Activated CD4-positive, alpha-beta T cell treated with anti-CD3 and anti-CD28 coated beads for 36 hours (primary cell): ENCODE results near the gene ATF7. TPM values are rescaled to one million over a fixed set of nuclear protein-coding genes. Genes with fewer than 3 reads are reported as not detected.
"Not testable (repeated sequence)": the region's sequence is repeated elsewhere in the genome, so short reads cannot be mapped to it uniquely, and the experiment has no call there.

ENCODE experiments used
- ATAC-seq: fragments of 200-7000 bp; cut with Tn5 transposase; one replicate; pipeline ENCODE4 v1.10.0; 2021; ENCODE audit warnings: mild to moderate bottlenecking, moderate library complexity
- CTCF ChIA-PET: fragments of 350-600 bp; sonication (Branson Sonifier 250); formaldehyde crosslinking; loops from one replicate; lab custom pipeline; 2021; ENCODE audit warnings: antibody characterized with exemption; lab: Charles Lee
- POLR2A ChIA-PET: fragments of 350-600 bp; sonication (Branson Sonifier 250); formaldehyde crosslinking; loops from one replicate; lab custom pipeline; 2021; ENCODE audit warnings: antibody characterized with exemption, inconsistent platforms; lab: Charles Lee
- DNase-seq: peaks from one replicate; pipeline ENCODE4 v3.0.0-alpha.2; 2020
- H3K27ac Mint-ChIP-seq: one replicate; pipeline ENCODE4 v1.8.0; 2021; ENCODE audit warnings: mixed read lengths
- H3K27me3 Mint-ChIP-seq: one replicate; pipeline ENCODE4 v1.8.0; 2021; ENCODE audit warnings: mixed read lengths
- H3K36me3 Mint-ChIP-seq: one replicate; pipeline ENCODE4 v1.8.0; 2021; ENCODE audit warnings: low read depth, mixed read lengths
- H3K4me1 Mint-ChIP-seq: one replicate; pipeline ENCODE4 v1.8.0; 2021; ENCODE audit warnings: mixed read lengths
- H3K4me3 Mint-ChIP-seq: one replicate; pipeline ENCODE4 v1.8.0; 2021; ENCODE audit warnings: mild to moderate bottlenecking, moderate library complexity, mixed read lengths
- H3K9me3 Mint-ChIP-seq: one replicate; pipeline ENCODE4 v1.8.0; 2021; ENCODE audit warnings: low read depth, mixed read lengths
- intact Hi-C, 2 experiments: fragments of 100-400 bp; cut with DNase I in 1 of 2; cut with micrococcal nuclease in 1 of 2; formaldehyde crosslinking; loops; one replicate each; pipeline versions ENCODE4 v1.14.2 to v1.15.1; 2022 to 2024; cut with DNase I, micrococcal nuclease
- total RNA-seq, 2 experiments: library from RNA; stranded (reverse); gene quantifications; one replicate each; pipeline ENCODE4 v1.2.3, GENCODE V29; 2021

ATF7 gene
- total RNA-seq, 2 experiments from 2014 or later: 23.0 to 28.1 TPM

GRCh38 chr12:53567961-53568808 lies 58.0 kb downstream of the ATF7 start:
- no peak overlapping the region for H3K27ac Mint-ChIP-seq
- H3K27me3 Mint-ChIP-seq: no peaks in the 10 kb centered on the region
- no peak overlapping the region for H3K4me3 Mint-ChIP-seq
- peaks cover 52% of the 10 kb centered on the region for H3K4me1 Mint-ChIP-seq
- ATAC-seq (peak; percentile 33), DNase-seq (no peak)
- no peaks in the 10 kb centered on the region for H3K9me3 Mint-ChIP-seq
- intact Hi-C loops: no loop called here
- POLR2A ChIA-PET: interaction anchor here (0.5 to 0.6 kb wide), 2 partner anchors 11 to 96 kb away, joined by 4 to 5 read pairs; no protein-coding TSS in a partner anchor
- CTCF ChIA-PET: interaction anchor here (0.6 to 1.9 kb wide), 5 partner anchors 25 to 109 kb away, joined by 3 to 7 read pairs (median 4); partner anchors contain the start of gene ATP5MC2
- H3K36me3 Mint-ChIP-seq: peaks cover 5% of the 10 kb centered on the region

DNA sequence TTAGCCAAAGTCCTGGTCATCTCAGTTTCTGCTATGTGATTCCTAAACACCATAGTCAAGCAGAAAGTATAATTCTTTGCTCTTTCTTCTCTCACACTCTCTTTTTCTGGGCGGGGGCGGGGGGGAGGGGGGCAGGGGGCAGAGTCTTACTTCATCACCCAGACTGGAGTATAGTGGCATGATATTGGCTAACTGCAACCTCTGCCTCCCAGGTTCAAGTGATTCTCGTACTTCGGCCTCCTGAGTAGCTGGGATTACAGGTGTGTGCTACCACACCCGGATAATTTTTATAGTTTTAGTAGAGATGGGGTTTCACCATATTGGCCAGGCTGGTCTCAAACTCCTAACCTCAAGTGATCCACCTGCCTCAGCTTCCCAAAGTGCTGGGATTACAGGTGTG lies 60.8 kb downstream of the ATF7 start:
- not testable (repeated sequence) for H3K4me3 Mint-ChIP-seq

GRCh38 chr12:53564941-53565340 lies 61.2 kb downstream of the ATF7 start:
- Mint-ChIP-seq H3K36me3 (peaks cover 7% of the 10 kb centered on the region), H3K27me3 (no peaks in the 10 kb centered on the region), H3K4me3 (no peak overlapping the region), H3K27ac (no peak overlapping the region), H3K4me1 (peaks cover 66% of the 10 kb centered on the region), H3K9me3 (no peaks in the 10 kb centered on the region)
- DNase-seq (no peak), ATAC-seq (no peak)
- CTCF ChIA-PET: interaction anchor here (0.5 to 1.7 kb wide), 6 partner anchors 9 to 111 kb away, joined by 3 to 6 read pairs (median 4); no protein-coding TSS in a partner anchor
- POLR2A ChIA-PET: no interaction called here
- intact Hi-C loops: loop anchor here (5.0 kb wide), 2 partner anchors 47 to 62 kb away; partner anchors contain the start of gene ATF7 (in 1 of the 2)

More for the DNA sequence above, 60.8 kb downstream of the ATF7 start:
- CTCF ChIA-PET: interaction anchor here (0.9 to 1.7 kb wide), 2 partner anchors 15 to 22 kb away, joined by 3 to 6 read pairs; no protein-coding TSS in a partner anchor
- ATAC-seq, intact Hi-C loops, H3K9me3 Mint-ChIP-seq, H3K27ac Mint-ChIP-seq, H3K27me3 Mint-ChIP-seq, DNase-seq, H3K36me3 Mint-ChIP-seq, POLR2A ChIA-PET: not testable (repeated sequence)
- H3K4me1 Mint-ChIP-seq: peaks cover 63% of the 10 kb centered on the region

DNA sequence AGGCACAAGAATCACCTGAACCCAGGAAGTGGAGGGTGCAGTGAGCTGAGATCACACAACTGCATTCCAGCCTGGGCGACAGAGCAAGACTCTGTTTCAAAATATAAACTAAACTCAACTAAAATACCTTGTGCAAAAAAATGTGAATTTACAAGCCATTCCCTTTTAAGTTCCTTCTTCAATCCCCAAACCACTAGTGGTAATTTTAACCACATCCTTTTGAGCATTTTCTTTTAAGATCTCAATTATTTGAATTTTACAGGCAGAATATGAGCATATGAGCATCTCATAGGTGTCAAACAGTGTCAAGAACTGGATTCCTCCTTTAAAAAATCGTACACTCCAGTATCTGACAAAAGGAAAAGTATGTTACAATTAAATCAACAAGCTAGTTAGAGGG lies 61.9 kb downstream of the ATF7 start:
- POLR2A ChIA-PET: no interaction called here
- Mint-ChIP-seq H3K4me1 (peaks cover 65% of the 10 kb centered on the region), H3K36me3 (peaks cover 7% of the 10 kb centered on the region), H3K27me3 (no peaks in the 10 kb centered on the region), H3K27ac (no peak overlapping the region), H3K9me3 (no peaks in the 10 kb centered on the region), H3K4me3 (no peak overlapping the region)
- intact Hi-C loops: loop anchor here (5.0 kb wide), 2 partner anchors 48 to 63 kb away; partner anchors contain the start of gene ATF7 (in 1 of the 2)
- ATAC-seq (no peak), DNase-seq (no peak)
- CTCF ChIA-PET: interaction anchor here (0.5 to 1.7 kb wide), 6 partner anchors 9 to 111 kb away, joined by 3 to 6 read pairs (median 4); no protein-coding TSS in a partner anchor

GRCh38 chr12:53563452-53564028 lies 62.6 kb downstream of the ATF7 start:
- Mint-ChIP-seq H3K27me3 (no peaks in the 10 kb centered on the region), H3K9me3 (no peaks in the 10 kb centered on the region), H3K36me3 (peaks cover 7% of the 10 kb centered on the region), H3K4me1 (peaks cover 66% of the 10 kb centered on the region), H3K27ac (no peak overlapping the region), H3K4me3 (no peak overlapping the region)
- DNase-seq: no peak
- ChIA-PET POLR2A (no interaction called here), CTCF (interaction anchor here (1.0 to 1.2 kb wide), 2 partner anchors 16 to 112 kb away, joined by 3 to 5 read pairs; no protein-coding TSS in a partner anchor)
- intact Hi-C loops: loop anchor here (5.0 kb wide), 2 partner anchors 49 to 64 kb away; partner anchors contain the start of gene ATF7 (in 1 of the 2)
- no peak for ATAC-seq

DNA sequence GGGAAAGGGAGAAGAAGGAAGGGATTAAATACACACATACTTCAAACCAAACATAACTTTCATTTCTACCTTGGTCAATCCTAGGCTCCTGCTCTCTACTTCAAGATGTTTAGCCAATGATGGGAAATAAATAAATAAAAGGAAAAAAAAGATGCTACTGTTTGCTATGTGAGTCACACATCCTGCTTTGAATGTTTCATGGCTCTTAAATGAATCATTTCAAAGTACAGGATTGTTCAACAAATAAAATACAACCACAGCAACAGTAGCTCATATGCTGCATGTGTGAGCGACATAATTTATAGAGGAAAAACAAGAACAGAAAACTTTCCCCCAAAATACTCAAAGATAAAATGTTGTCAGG lies 64.6 kb downstream of the ATF7 start:
- H3K4me1 Mint-ChIP-seq: peaks cover 63% of the 10 kb centered on the region
- CTCF ChIA-PET: interaction anchor here (0.6 to 1.8 kb wide), 6 partner anchors 18 to 195 kb away, joined by 3 to 7 read pairs (median 3); partner anchors contain the start of gene ATP5MC2
- POLR2A ChIA-PET: interaction anchor here (0.7 to 1.0 kb wide), 2 partner anchors 10 to 237 kb away, joined by 3 read pairs; no protein-coding TSS in a partner anchor

DNA sequence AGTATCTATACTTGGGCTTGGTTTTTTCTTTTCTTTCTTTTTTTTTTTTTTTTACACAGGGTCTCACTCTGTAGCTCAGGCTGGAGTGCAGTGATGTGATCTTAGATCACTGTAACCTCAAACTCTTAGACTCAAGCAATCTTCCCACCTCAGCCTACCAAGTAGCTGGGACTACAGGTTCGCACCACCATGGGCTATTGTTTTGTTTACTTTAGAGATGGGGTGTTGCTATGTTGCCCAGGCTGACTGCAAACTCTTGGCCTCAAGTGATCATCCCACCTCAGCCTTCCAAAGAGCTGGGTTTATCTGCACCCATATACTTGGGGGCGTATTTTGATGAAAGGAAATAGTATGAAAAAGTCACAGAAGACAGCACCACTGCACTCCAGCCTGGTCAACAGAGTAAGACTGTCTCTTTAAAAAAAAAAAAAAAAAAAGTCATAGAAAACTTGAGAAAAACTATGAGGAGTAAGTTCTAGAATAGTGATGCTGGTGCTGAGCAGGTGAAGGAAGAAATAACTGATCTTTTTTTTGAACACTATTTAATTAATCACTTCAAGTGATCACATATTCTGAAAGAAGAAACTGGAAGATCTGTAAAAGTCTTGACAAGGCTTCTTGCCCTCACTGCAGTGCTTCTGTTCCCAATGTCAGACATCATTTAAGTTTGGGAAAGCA lies 65.1 kb downstream of the ATF7 start:
- no peak overlapping the region for H3K4me3 Mint-ChIP-seq

More for the DNA sequence above, 64.6 kb downstream of the ATF7 start:
- Mint-ChIP-seq H3K27ac (peak overlapping the region; percentile 76), H3K9me3 (no peaks in the 10 kb centered on the region), H3K36me3 (peaks cover 7% of the 10 kb centered on the region), H3K27me3 (no peaks in the 10 kb centered on the region), H3K4me3 (no peak overlapping the region)
- DNase-seq (no peak), ATAC-seq (peak; percentile 93)
- intact Hi-C loops: loop anchor here (1.0 to 5.0 kb wide), 6 partner anchors 15 to 66 kb away; partner anchors contain the start of gene ATF7 (in 2 of the 2)

DNA sequence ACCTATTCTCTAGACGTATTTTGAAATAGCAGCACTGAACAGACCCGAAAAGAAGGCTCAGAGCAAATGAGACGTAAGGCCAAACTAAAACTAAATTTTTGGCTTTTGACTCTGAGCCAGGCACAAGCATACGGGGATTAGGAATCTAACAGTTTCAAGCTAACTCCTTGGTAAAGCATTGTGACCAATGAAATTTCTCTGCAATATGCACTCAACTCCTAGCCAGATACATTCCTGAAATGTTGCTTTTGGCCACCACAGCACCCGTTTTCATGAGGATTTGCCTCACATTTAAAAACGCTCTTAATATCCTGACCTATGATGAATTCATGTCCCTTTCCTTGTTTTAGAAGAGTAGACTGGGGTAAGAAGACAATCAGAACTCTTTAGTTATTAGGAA lies 65.8 kb downstream of the ATF7 start:
- intact Hi-C loops: loop anchor here (2.0 to 5.0 kb wide), 4 partner anchors 16 to 67 kb away; partner anchors contain the start of gene ATF7 (in 1 of the 2)
- ChIA-PET CTCF (interaction anchor here (0.5 to 0.6 kb wide), 3 partner anchors 12 to 363 kb away, joined by 3 to 8 read pairs (median 3); no protein-coding TSS in a partner anchor), POLR2A (no interaction called here)
- DNase-seq (no peak), ATAC-seq (no peak)
- Mint-ChIP-seq H3K4me3 (no peak overlapping the region), H3K9me3 (no peaks in the 10 kb centered on the region), H3K36me3 (peaks cover 7% of the 10 kb centered on the region), H3K27me3 (no peaks in the 10 kb centered on the region), H3K4me1 (peaks cover 55% of the 10 kb centered on the region), H3K27ac (no peak overlapping the region)

More for the DNA sequence above, 65.1 kb downstream of the ATF7 start:
- Mint-ChIP-seq H3K36me3 (peaks cover 7% of the 10 kb centered on the region), H3K9me3 (no peaks in the 10 kb centered on the region), H3K4me1 (peaks cover 59% of the 10 kb centered on the region), H3K27me3 (no peaks in the 10 kb centered on the region), H3K27ac (peak overlapping the region; percentile 72)
- no peak for DNase-seq
- ATAC-seq: peak; percentile 61
- POLR2A ChIA-PET: interaction anchor here (1.0 kb wide), 1 partner anchor 11 kb away, joined by 3 read pairs; no protein-coding TSS in a partner anchor
- intact Hi-C loops: loop anchor here (1.0 to 5.0 kb wide), 6 partner anchors 16 to 66 kb away; partner anchors contain the start of gene ATF7 (in 2 of the 2)
- CTCF ChIA-PET: interaction anchor here (0.6 to 1.8 kb wide), 5 partner anchors 18 to 364 kb away, joined by 3 to 7 read pairs (median 3); partner anchors contain the start of gene ATP5MC2

- no peak overlapping the region for H3K4me3 Mint-ChIP-seq
- peaks cover 7% of the 10 kb centered on the region for H3K36me3 Mint-ChIP-seq
- DNase-seq (no peak), ATAC-seq (no peak)
- H3K27ac Mint-ChIP-seq: no peak overlapping the region
- peaks cover 42% of the 10 kb centered on the region for H3K4me1 Mint-ChIP-seq
- no peaks in the 10 kb centered on the region for H3K27me3 Mint-ChIP-seq
- ChIA-PET CTCF (interaction anchor here (0.8 to 1.6 kb wide), 4 partner anchors 15 to 64 kb away, joined by 3 to 7 read pairs (median 4); no protein-coding TSS in a partner anchor), POLR2A (no interaction called here)
- H3K9me3 Mint-ChIP-seq: no peaks in the 10 kb centered on the region
- intact Hi-C loops: no loop called here
Measured at GRCh38 chr12:53558631-53559030, 67.6 kb downstream of the ATF7 start.
